ENCODE results near the gene NSFL1C. TPM values are rescaled to one million over a fixed set of nuclear protein-coding genes. Genes with fewer than 3 reads are reported as not detected.

The NSFL1C gene
- total and polyA plus RNA-seq, 2 experiments from 2014 or later = 48.9 to 92.2 TPM

DNA sequence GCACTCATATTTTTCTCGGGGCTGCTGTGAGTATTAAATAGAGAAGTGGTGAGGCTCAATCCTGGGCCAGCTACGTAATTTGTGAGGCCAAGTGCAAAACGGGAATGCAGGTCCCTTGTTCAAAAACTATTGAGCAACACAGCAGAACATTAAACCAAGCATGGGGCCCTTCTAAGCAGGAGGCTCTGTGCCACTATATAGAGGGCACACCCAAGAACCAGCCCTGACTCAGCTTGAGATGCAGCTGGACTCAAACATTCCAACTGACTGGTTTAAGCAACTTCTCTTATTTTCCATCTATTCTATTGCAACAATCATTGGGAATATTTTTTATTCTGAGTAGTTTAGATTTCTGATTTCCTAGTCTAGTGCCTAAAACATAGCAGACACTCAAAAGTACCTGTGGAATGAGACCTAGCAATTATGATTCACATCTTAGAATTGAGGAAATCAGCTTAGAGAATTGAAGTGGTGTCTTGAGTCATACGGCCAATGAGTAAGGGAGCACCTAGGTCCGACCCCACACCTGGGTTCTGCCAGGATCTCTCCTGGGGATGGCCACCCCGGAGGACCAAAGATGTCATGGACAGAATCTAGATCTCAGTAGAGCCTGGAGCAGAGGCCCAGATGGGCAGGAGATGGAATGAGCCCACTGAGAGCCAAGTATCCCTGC is 23.3 kb upstream of the NSFL1C start (continued):
- TF ChIP-seq, protein P1, sequence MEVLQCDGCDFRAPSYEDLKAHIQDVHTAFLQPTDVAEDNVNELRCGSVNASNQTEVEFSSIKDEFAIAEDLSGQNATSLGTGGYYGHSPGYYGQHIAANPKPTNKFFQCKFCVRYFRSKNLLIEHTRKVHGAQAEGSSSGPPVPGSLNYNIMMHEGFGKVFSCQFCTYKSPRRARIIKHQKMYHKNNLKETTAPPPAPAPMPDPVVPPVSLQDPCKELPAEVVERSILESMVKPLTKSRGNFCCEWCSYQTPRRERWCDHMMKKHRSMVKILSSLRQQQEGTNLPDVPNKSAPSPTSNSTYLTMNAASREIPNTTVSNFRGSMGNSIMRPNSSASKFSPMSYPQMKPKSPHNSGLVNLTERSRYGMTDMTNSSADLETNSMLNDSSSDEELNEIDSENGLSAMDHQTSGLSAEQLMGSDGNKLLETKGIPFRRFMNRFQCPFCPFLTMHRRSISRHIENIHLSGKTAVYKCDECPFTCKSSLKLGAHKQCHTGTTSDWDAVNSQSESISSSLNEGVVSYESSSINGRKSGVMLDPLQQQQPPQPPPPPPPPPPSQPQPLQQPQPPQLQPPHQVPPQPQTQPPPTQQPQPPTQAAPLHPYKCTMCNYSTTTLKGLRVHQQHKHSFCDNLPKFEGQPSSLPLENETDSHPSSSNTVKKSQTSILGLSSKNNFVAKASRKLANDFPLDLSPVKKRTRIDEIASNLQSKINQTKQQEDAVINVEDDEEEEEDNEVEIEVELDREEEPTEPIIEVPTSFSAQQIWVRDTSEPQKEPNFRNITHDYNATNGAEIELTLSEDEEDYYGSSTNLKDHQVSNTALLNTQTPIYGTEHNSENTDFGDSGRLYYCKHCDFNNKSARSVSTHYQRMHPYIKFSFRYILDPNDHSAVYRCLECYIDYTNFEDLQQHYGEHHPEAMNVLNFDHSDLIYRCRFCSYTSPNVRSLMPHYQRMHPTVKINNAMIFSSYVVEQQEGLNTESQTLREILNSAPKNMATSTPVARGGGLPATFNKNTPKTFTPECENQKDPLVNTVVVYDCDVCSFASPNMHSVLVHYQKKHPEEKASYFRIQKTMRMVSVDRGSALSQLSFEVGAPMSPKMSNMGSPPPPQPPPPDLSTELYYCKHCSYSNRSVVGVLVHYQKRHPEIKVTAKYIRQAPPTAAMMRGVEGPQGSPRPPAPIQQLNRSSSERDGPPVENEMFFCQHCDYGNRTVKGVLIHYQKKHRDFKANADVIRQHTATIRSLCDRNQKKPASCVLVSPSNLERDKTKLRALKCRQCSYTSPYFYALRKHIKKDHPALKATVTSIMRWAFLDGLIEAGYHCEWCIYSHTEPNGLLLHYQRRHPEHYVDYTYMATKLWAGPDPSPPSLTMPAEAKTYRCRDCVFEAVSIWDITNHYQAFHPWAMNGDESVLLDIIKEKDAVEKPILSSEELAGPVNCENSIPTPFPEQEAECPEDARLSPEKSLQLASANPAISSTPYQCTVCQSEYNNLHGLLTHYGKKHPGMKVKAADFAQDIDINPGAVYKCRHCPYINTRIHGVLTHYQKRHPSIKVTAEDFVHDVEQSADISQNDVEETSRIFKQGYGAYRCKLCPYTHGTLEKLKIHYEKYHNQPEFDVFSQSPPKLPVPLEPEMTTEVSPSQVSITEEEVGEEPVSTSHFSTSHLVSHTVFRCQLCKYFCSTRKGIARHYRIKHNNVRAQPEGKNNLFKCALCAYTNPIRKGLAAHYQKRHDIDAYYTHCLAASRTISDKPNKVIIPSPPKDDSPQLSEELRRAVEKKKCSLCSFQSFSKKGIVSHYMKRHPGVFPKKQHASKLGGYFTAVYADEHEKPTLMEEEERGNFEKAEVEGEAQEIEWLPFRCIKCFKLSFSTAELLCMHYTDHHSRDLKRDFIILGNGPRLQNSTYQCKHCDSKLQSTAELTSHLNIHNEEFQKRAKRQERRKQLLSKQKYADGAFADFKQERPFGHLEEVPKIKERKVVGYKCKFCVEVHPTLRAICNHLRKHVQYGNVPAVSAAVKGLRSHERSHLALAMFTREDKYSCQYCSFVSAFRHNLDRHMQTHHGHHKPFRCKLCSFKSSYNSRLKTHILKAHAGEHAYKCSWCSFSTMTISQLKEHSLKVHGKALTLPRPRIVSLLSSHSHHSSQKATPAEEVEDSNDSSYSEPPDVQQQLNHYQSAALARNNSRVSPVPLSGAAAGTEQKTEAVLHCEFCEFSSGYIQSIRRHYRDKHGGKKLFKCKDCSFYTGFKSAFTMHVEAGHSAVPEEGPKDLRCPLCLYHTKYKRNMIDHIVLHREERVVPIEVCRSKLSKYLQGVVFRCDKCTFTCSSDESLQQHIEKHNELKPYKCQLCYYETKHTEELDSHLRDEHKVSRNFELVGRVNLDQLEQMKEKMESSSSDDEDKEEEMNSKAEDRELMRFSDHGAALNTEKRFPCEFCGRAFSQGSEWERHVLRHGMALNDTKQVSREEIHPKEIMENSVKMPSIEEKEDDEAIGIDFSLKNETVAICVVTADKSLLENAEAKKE (CRISPR knock-in tag; IDR thresholded peaks at IDR 0.05) = no peak
- no peak for TF ChIP-seq NANOG (IDR thresholded peaks at IDR 0.05; ENCODE audit: borderline replicate concordance)
- TF ChIP-seq, protein P2, sequence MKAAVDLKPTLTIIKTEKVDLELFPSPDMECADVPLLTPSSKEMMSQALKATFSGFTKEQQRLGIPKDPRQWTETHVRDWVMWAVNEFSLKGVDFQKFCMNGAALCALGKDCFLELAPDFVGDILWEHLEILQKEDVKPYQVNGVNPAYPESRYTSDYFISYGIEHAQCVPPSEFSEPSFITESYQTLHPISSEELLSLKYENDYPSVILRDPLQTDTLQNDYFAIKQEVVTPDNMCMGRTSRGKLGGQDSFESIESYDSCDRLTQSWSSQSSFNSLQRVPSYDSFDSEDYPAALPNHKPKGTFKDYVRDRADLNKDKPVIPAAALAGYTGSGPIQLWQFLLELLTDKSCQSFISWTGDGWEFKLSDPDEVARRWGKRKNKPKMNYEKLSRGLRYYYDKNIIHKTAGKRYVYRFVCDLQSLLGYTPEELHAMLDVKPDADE (IDR thresholded peaks at IDR 0.05) = no peak

DNA sequence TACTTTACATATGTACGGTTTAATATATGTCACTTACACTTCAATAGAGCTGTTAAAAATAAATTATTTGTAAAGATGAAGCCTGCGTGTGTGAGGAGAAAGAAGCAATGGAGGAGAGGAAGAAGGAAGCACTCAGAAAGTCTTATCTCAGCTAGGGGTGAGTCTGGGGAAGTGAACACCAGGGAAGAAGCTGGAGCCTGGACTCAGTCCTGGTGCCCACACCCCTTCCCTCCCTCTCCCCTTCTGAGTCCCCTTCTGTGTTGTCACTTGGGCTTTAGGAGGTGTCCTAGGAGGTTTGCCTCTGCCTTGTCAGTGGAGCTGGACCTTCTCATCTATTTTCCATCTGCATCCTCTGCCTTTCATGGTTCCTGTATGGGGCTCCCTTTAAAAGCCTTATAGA is 22.7 kb upstream of the NSFL1C start:
- Histone ChIP-seq H3K36me3 (ENCODE audit: insufficient read depth) (no peaks in the 10 kb centered on the region), H3K4me2 (no peak overlapping the region), H3F3A (replicated peaks; ENCODE audit: low read depth) (no peaks in the 10 kb centered on the region), H3K4me1 (ENCODE audit: insufficient read depth) (no peaks in the 10 kb centered on the region), H4K20me1 (replicated peaks; ENCODE audit: insufficient read depth) (no peaks in the 10 kb centered on the region; the same call in 1 of the 2 replicates), H3K4me3 (no peak overlapping the region), H2AFZ (no peak overlapping the region), H3K79me2 (replicated peaks; ENCODE audit: insufficient read depth) (no peaks in the 10 kb centered on the region), H3K27ac (ENCODE audit: low read depth) (no peak overlapping the region), H3K27me3 (ENCODE audit: insufficient read depth) (no peaks in the 10 kb centered on the region), H3K9me2 (ENCODE audit: insufficient read depth) (no peaks in the 10 kb centered on the region)
- Mint-ChIP-seq H3K27me3 (ENCODE audit: insufficient read depth, low read depth, poor library complexity) (peaks cover 1% of the 10 kb centered on the region), H3K9me3 (no peaks in the 10 kb centered on the region), H3K4me3 (no peak overlapping the region), H3K4me1 (no peaks in the 10 kb centered on the region; the same call in 2 of the 3 replicates), H3K27ac (no peak overlapping the region), H3K36me3 (ENCODE audit: low read depth) (no peaks in the 10 kb centered on the region)
- DNase-seq (ENCODE audit: low spot score) (no peak), ATAC-seq (no peak)
- TF ChIP-seq ZNF114 (CRISPR knock-in tag; IDR thresholded peaks at IDR 0.05) = no peak
